Measurements from ENCODE around the gene JADE1.

GRCh38 chr4:128866269-128866668, 56.8 kb downstream of the JADE1 start:
- TF ChIP-seq YY1 (IDR thresholded peaks at IDR 0.05; ENCODE audit: insufficient read depth, insufficient read length), result no peak
- TF ChIP-seq SUZ12 (IDR thresholded peaks at IDR 0.05; ENCODE audit: extremely low read depth, insufficient read depth, insufficient read length), result no peak
